GM21786 (cell line): ENCODE results near the gene BHLHE23.
A peak's percentile ranks its signal among the peaks of the same experiment; 100 is the strongest.

ENCODE experiments used
- ATAC-seq: cut with Tn5 transposase; IDR thresholded peaks from one replicate; pipeline ENCODE4 v1.9.1; 2021; ENCODE audit not compliant: unreplicated experiment

Gene BHLHE23

GRCh38 chr20:62975251-62975760, 31.5 kb downstream of the BHLHE23 start:
- no peak for ATAC-seq

DNA sequence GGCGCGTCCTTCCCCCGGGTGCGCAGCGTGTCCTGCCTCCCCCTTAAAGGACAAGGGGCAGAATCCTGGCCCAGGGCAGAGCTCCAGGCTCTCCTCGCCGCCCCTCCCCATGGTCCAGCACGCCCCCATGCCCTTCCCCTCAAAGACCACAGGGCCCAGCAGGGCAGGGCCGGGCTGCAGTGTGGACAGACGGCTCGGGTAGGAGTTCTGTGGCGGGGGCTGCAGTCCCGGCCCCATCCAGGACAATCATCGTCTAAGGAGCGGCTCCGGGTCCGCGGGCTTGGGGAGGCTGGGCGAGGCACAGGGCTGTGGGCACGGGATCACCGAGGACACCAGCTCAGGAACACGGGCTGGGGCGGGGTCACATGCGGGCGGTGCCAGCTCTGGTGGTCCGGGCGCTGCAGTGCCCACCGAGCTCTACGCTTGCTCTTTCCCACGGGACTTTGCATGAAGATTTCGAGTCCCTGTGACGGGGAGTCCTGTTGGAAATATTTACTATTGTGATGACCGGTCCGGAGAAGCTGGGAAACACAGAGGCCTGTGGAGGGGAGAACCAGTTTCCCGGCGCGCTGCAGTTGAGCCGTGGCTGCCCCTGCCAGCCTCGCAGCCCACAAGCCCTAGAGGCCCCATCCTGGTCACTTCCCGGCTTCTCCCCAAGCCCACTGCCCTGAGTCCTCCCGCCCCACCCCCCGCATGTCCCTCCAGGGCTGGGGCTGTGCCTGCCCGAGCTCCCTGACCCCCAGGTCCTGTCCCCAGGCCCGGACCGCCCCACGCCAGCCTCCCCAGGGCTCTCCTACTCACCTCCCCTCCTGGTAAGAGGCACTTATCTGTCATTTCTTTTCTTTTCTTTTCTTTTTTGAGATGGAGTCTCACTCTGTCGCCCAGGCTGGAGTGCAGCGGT, 33.7 kb downstream of the BHLHE23 start:
- no peak for ATAC-seq

- ATAC-seq, result peak; percentile 57
Measured at GRCh38 chr20:62971950-62972844, 34.6 kb downstream of the BHLHE23 start.

GRCh38 chr20:62971211-62971949, 35.4 kb downstream of the BHLHE23 start:
- no peak for ATAC-seq

DNA sequence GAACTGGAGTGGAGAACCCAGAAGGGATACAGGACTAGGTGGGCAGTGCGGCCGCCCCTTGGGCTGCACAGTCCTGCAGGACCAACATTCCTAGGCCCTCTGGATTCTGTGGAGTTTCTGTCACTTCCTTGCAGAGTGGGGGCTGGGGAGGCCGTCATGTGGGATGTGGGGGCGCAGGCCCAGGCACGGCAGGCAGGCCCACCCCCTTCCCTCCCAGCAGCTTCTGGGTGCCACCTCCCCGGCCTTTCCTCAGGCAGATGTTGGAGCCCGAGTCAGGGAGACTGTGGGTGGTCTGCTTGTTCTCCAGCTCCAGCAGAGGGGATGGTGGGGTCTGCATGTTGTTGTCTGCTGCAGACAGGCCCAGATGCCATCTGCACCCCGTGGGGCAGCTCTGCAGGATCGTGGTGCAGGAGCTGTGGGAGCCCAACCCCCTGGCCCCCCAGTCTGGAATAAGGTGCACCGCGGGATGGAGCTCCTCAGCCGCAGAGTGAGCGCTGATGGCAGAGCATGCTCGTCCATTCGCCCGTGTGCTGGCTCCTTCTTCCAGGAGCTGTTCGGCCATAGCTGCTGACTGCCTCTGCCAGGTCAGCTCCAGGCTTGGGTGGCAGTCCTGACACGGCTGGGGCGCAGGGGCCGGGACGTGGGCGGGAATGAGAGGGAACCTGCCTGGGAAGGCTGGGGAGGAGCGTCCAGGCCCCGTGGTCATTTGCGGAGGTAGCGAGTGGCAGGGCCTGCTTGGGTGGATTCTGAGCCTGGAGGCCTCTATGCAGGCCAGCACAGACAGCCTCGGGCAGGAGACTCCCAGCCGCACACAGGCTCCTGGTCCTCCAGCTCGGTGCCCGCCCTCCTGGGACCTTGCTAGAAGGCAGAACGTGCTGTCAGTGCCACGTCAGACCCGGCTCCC, 36.2 kb downstream of the BHLHE23 start:
- ATAC-seq, result no peak

DNA sequence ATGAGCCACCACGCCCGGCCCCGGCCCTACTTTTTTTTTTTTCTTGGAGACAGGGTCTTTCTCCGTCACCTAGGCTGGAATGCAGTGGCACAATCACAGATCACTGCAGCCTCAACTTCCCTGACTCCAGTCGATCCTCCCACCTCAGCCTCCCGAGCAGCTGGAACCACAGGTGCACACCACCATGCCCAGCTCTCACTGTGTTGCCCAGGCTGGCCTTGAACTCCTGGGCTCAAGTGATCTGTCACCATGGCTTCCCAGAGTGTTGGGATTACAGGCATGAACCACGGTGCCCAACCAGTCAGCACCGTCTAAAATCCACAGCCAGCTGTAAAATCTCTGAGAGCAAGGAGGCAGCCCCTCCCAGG, 36.8 kb downstream of the BHLHE23 start:
- ATAC-seq, result no peak

DNA sequence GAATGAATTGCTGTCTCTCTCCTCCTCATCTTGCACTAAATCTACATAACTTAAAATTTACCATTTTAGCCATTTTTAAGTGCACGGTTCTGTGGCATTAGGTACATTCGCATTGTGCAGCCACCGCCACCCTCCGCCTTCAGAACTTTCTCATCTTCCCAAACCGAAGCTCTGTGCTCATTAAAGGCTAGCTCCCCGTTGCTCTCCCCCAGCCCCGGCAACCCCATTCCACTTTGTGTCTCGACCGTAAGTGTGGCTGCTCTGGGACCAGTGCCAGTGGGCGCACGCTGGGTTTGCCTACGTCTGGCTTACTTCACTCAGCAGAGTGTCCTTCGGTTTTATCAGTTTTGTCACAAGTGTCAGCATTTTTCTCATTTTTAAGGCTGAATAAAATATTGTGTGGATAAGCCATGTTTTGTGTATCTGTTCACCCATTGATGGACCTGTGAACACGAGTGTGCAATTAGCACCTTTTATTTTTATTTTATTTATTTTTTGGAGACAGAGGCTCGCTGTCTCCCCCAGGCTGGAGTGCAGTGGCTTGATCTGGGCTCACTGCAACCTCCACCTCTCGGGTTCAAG, 37.5 kb downstream of the BHLHE23 start:
- no peak for ATAC-seq

DNA sequence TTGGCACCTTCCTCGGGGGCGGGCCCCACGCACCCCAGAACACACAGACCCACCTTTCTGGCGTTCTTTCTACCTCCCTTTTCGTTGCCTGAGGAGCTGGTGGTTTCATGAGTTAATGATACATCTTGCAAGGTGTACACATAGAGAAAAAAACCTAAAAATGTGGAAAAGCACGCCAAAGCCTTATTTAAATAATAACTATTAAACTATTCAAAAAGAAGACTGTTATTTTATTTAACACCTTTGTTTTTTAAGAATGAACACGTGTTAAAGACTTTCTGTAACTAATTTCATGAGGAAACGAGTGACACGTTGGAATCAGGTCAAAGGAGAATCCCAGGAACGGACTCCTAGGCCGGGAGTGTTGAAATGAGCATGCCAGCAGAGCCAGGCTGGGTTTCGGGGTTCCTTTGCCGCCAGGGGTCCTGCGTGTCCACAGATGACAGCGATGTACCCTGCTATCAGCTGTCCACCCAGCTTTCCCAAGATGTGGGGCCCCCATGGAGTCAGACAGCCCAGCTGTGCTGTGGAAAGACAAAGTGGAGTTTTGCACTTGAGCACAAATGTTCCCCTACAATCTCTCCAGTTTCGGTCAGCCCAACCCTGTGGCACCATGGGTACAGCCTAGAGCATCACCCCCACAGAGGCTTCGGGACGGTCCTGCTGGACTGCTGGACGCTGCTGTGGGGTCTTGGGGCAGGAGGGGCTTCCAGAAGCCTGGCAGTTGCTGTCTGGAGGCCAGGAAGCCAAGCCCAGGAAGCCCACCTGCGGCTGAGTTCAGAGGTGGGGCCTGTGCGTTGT, 38.2 kb downstream of the BHLHE23 start:
- no peak for ATAC-seq

- no peak for ATAC-seq
Measured at GRCh38 chr20:62967628-62968351, 39.0 kb downstream of the BHLHE23 start.

DNA sequence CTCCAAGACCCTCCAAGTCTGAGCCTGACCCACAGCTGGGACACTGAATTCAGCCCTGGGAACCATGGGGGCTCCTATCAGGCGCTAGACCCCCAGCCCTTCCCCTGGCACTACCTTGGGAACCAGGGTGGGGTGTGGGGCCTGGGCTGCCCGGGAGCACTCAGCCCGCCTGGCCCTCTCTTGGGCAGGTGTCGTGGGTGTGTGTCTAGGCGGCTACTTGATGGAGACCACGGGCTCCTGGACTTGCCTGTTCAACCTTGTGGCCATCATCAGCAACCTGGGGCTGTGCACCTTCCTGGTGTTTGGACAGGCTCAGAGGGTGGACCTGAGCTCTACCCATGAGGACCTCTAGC, 39.6 kb downstream of the BHLHE23 start:
- no peak for ATAC-seq

GRCh38 chr20:62966212-62967148, 40.3 kb downstream of the BHLHE23 start:
- no peak for ATAC-seq

- ATAC-seq, result no peak
Measured at GRCh38 chr20:62965363-62965771, 41.4 kb downstream of the BHLHE23 start.

DNA sequence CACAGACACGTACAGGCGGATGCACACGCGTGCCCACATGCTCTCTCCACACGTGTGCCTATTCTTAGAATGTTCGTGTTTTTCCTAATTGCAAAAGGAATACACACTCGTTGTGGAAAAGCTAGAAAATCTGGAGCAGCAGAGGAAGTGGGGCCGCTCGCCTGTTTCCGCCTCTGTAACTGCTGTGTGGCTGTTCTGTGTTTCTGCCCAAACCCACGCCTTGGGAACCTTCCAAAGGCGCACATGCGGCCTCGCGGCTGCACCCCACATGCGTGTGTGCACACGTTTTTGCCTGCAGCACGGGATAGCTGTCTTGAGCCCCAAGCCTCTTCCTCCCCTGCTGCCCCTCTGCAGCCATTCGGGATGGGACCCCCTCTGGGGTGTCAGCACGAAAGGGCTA, 42.1 kb downstream of the BHLHE23 start:
- ATAC-seq, result no peak

DNA sequence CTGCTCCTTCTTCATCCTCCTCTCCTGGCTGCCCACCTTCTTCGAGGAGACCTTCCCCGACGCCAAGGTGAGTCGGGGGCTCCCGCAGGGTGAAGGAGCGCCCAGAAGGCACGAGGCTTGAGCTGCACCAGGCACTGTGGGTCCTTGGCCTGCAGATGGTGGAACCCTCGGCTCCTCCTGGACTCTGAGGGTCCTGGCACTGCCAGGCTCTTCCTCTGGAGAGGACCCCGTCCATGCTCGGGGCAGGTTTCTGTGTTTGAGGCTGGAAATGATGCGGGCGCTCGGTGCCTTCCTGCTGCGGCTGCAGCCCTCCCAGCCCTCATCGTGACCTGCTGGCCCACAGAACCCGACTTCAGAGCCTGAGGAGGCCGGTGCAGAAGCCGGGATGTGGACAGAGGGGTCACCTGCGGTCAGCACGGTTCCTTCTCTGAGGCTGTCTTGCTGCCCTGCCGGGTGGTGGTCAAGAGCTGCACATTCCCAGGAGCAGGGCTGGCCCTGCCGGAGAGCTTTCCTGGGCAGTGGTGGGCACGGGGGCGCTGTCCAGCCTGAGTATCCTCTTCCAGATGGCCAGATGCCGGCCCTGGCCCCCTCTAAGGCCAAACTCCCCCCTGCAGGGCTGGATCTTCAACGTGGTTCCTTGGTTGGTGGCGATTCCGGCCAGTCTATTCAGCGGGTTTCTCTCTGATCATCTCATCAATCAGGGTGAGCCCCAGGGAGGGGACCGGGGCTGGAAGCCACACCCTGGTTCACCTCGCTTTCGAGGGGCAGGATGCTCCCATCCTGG, 43.0 kb downstream of the BHLHE23 start:
- ATAC-seq, result no peak

DNA sequence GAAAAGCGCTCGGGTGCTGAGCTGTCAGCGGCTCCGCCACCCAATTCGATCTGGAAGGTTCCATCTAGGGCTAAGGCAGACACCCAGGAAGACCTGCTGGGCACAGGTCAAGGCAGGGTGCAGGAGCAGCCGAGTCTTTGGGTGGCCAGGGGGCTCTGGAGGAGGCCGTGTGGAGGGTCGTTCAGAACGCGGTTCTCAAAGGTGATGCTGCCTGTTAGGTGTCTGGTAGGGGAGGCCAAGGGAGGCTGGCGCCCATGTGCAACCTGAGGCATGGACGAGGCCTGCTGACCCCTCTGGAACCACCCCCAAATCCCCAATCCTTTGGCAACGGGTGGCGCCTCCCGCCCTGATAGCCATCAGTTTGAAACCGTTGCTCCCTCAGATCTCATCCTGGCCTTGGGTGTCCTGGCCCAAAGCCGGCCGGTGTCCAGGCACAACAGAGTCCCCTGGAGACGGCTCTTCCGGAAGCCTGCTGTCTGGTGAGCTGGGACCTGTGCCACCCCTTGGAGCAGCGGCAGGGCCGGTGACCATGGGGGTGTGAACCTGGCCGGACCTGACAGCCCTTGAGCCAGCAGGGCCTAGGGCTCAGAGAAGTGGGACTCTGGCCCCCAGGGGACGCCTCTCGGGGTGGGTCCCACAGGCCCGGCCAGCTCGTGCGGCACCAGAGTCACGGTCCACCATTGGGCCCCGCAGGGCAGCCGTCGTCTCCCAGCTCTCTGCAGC, 43.7 kb downstream of the BHLHE23 start:
- no peak for ATAC-seq
